Progenitor cell of endocrine pancreas (in vitro differentiated cells): ENCODE data around the gene ZNF618. TPM values are rescaled to one million over a fixed set of nuclear protein-coding genes. Genes with fewer than 3 reads are reported as not detected.
A peak's percentile ranks its signal among the peaks of the same experiment; 100 is the strongest.

Experiments
- DNase-seq: peaks from one replicate; pipeline ENCODE4 v3.0.0; 2021; ENCODE audit warnings: low spot score; ENCODE audit not compliant: unreplicated experiment
- H3K27ac Mint-ChIP-seq: 2 replicates; pipeline ENCODE4 v1.8.0; 2021; ENCODE audit warnings: mild to moderate bottlenecking, moderate library complexity, mixed read lengths
- H3K27me3 Mint-ChIP-seq: 2 replicates; pipeline ENCODE4 v1.8.0; 2021; ENCODE audit warnings: mixed read lengths
- H3K36me3 Mint-ChIP-seq: 2 replicates; pipeline ENCODE4 v1.8.0; 2022; ENCODE audit warnings: mixed read lengths; ENCODE audit not compliant: insufficient read depth
- H3K4me1 Mint-ChIP-seq: 2 replicates; pipeline ENCODE4 v1.8.0; 2021; ENCODE audit warnings: low read depth, mixed read lengths
- H3K4me3 Mint-ChIP-seq: 2 replicates; pipeline ENCODE4 v1.8.0; 2021; ENCODE audit warnings: low read depth, mild to moderate bottlenecking, moderate library complexity, mixed read lengths
- H3K9me3 Mint-ChIP-seq: 2 replicates; pipeline ENCODE4 v1.8.0; 2021; ENCODE audit warnings: low read depth, mixed read lengths
- total RNA-seq: library from RNA; stranded (reverse); gene quantifications from 2 replicates; pipeline ENCODE4 v1.2.1, GENCODE V29; 2021
- TF ChIP-seq, protein P1 (sequence below): fragments of 200-600 bp; sonication (generic); IDR thresholded peaks from one replicate; pipeline ENCODE4 v1.5.0; 2021; ENCODE audit warnings: antibody characterized with exemption, mild to moderate bottlenecking; ENCODE audit not compliant: unreplicated experiment

Gene ZNF618
- total RNA-seq, 1 donor from 2014 or later: 85.8 TPM

DNA sequence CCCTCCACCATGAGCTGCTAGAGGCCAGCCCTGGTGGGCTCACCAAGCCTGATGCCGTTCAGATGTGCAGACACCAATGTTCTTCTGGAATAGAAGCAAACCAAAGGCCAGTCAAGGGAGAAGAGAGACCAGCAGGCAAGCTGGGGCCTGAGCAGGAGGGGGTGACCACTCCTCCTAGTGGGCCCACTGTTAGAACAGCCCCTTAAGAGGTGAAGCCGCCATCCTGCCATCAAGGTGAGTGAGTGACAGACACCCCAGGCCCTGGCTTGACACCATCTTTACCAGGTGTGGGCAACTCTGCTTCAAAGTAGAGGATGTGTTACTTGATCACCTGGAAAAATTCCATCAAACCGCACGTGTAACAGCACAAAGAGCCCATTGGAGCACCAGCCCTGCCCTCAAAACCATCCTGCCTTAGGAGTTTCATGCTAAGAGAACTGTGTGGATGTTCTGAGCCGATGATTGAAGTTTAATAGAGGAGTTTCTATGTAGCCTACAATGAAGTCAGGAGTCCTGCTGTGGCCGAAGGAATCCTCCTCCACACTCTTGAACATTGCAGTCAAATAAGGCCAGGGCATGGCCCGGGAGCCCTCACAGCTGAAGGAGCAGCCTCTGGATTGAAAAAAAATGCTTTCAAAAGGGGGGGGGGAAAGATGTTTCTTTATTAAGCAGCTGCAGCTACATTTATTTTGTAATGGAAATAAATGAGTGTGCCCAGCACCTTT is 181.2 kb downstream of the ZNF618 start:
- no peak overlapping the region for H3K4me3 Mint-ChIP-seq
- peak overlapping the region; percentile 47 for H3K27ac Mint-ChIP-seq

DNA sequence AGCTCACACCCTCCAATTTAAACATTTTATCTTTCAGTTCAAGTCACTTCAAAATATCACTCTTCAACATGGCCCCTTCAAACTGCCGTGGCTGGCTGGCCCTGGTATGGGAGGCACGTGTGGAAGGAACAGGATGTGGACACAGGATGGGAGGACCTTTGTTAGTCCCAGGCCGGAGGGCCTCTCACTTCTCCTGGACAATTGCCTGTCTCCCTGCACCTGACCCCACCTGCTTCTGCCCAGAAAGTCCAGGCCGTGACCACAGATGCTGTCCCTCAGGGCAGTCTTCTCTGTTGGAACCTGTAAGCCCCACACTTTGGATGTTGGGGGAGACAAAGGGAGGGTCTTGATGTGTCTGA is 182.6 kb downstream of the ZNF618 start:
- DNase-seq: no peak

More for the DNA sequence above, 181.2 kb downstream of the ZNF618 start:
- Mint-ChIP-seq H3K27me3 (no peaks in the 10 kb centered on the region), H3K36me3 (peaks cover 39% of the 10 kb centered on the region), H3K4me1 (peaks cover 5% of the 10 kb centered on the region), H3K9me3 (no peaks in the 10 kb centered on the region)
- TF ChIP-seq, protein P1, sequence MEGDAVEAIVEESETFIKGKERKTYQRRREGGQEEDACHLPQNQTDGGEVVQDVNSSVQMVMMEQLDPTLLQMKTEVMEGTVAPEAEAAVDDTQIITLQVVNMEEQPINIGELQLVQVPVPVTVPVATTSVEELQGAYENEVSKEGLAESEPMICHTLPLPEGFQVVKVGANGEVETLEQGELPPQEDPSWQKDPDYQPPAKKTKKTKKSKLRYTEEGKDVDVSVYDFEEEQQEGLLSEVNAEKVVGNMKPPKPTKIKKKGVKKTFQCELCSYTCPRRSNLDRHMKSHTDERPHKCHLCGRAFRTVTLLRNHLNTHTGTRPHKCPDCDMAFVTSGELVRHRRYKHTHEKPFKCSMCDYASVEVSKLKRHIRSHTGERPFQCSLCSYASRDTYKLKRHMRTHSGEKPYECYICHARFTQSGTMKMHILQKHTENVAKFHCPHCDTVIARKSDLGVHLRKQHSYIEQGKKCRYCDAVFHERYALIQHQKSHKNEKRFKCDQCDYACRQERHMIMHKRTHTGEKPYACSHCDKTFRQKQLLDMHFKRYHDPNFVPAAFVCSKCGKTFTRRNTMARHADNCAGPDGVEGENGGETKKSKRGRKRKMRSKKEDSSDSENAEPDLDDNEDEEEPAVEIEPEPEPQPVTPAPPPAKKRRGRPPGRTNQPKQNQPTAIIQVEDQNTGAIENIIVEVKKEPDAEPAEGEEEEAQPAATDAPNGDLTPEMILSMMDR: no peak
- no peak for DNase-seq

GRCh38 chr9:114059047-114059803 is 183.1 kb downstream of the ZNF618 start:
- H3K36me3 Mint-ChIP-seq: peaks cover 46% of the 10 kb centered on the region

More for the DNA sequence above, 182.6 kb downstream of the ZNF618 start:
- Mint-ChIP-seq H3K36me3 (peaks cover 44% of the 10 kb centered on the region), H3K27me3 (no peaks in the 10 kb centered on the region), H3K9me3 (no peaks in the 10 kb centered on the region), H3K4me1 (peaks cover 8% of the 10 kb centered on the region), H3K4me3 (no peak overlapping the region), H3K27ac (peak overlapping the region; percentile 81)
- TF ChIP-seq, protein P1: no peak

GRCh38 chr9:114060070-114060469 is 184.0 kb downstream of the ZNF618 start:
- peaks cover 8% of the 10 kb centered on the region for H3K4me1 Mint-ChIP-seq
- H3K27ac Mint-ChIP-seq: peak overlapping the region; percentile 81
- peaks cover 49% of the 10 kb centered on the region for H3K36me3 Mint-ChIP-seq
- no peaks in the 10 kb centered on the region for H3K27me3 Mint-ChIP-seq
- TF ChIP-seq, protein P1: no peak
- DNase-seq: no peak
- no peaks in the 10 kb centered on the region for H3K9me3 Mint-ChIP-seq
- H3K4me3 Mint-ChIP-seq: no peak overlapping the region

More at GRCh38 chr9:114059047-114059803, 183.1 kb downstream of the ZNF618 start:
- DNase-seq: no peak
- no peak overlapping the region for H3K4me3 Mint-ChIP-seq
- TF ChIP-seq, protein P1: no peak
- H3K4me1 Mint-ChIP-seq: peaks cover 8% of the 10 kb centered on the region
- H3K27ac Mint-ChIP-seq: peak overlapping the region; percentile 81
- no peaks in the 10 kb centered on the region for H3K9me3 Mint-ChIP-seq
- H3K27me3 Mint-ChIP-seq: no peaks in the 10 kb centered on the region

- no peak for DNase-seq
- TF ChIP-seq, protein P1: no peak
- H3K9me3 Mint-ChIP-seq: no peaks in the 10 kb centered on the region
- H3K27me3 Mint-ChIP-seq: no peaks in the 10 kb centered on the region
- H3K4me1 Mint-ChIP-seq: peaks cover 8% of the 10 kb centered on the region
- H3K36me3 Mint-ChIP-seq: peaks cover 49% of the 10 kb centered on the region
- peak overlapping the region; percentile 86 for H3K27ac Mint-ChIP-seq
- no peak overlapping the region for H3K4me3 Mint-ChIP-seq
These were observed 184.6 kb downstream of the ZNF618 start for GRCh38 chr9:114060711-114061110.
